ENCODE measurements around the gene ARHGAP4.

GRCh38 chrX:153941336-153942252, 15.5 kb upstream of the ARHGAP4 start:
- TF ChIP-seq CTCF (conservative IDR thresholded peaks at IDR 0.05) (no peak), EZH2 (IDR thresholded peaks at IDR 0.05; ENCODE audit: low read depth) (no peak)
